Mesendoderm (in vitro differentiated cells): ENCODE results near the gene SPHK1.

Experiments
- DNase-seq: peaks from one replicate; pipeline ENCODE4 v3.0.0; 2013
- H2AK5ac ChIP-seq: 2 replicates; pipeline ENCODE4 v1.6.1; 2013; ENCODE audit warnings: low read length, inconsistent platforms
- H2BK120ac ChIP-seq: 2 replicates; pipeline ENCODE4 v1.6.1; 2013; ENCODE audit warnings: low read depth, mild to moderate bottlenecking, low read length, moderate library complexity, mixed read lengths
- H2BK15ac ChIP-seq: replicated peaks from 2 replicates; pipeline ENCODE4 v1.6.1; 2013; ENCODE audit warnings: low read depth, mild to moderate bottlenecking, moderate library complexity
- H2BK5ac ChIP-seq: 2 replicates; pipeline ENCODE4 v1.6.1; 2013; ENCODE audit warnings: low read length, inconsistent platforms
- H3K18ac ChIP-seq: 2 replicates; pipeline ENCODE4 v1.6.1; 2013; ENCODE audit warnings: mild to moderate bottlenecking, low read length, mixed read lengths
- H3K23ac ChIP-seq: one replicate; pipeline ENCODE4 v1.6.1; 2013; ENCODE audit warnings: low read length
- H3K27ac ChIP-seq: 2 replicates; pipeline ENCODE4 v1.5.1; 2013; ENCODE audit warnings: low read depth, mild to moderate bottlenecking, inconsistent platforms, low read length, moderate library complexity
- H3K27me3 ChIP-seq: 2 replicates; pipeline ENCODE4 v1.6.1; 2013; ENCODE audit warnings: low read length, control low read depth, mild to moderate bottlenecking, inconsistent platforms; ENCODE audit not compliant: insufficient read depth, poor library complexity
- H3K36me3 ChIP-seq: 2 replicates; pipeline ENCODE4 v1.6.1; 2013; ENCODE audit warnings: low read length, inconsistent platforms; ENCODE audit not compliant: control insufficient read depth, insufficient read depth
- H3K4ac ChIP-seq: one replicate; pipeline ENCODE4 v1.6.1; 2013; ENCODE audit warnings: low read depth, mild to moderate bottlenecking, low read length, moderate library complexity
- H3K4me1 ChIP-seq: 2 replicates; pipeline ENCODE4 v1.6.1; 2013; ENCODE audit warnings: low read depth, low read length, inconsistent platforms; ENCODE audit not compliant: control insufficient read depth
- H3K4me2 ChIP-seq: 2 replicates; pipeline ENCODE4 v1.6.1; 2013; ENCODE audit warnings: low read length
- H3K4me3 ChIP-seq: 2 replicates; pipeline ENCODE4 v1.5.1; 2013; ENCODE audit warnings: mild to moderate bottlenecking, low read length
- H3K56ac ChIP-seq: one replicate; pipeline ENCODE4 v1.6.1; 2013; ENCODE audit warnings: low read length
- H3K79me1 ChIP-seq: 2 replicates; pipeline ENCODE4 v1.6.1; 2013; ENCODE audit warnings: low read length, inconsistent platforms
- H3K79me2 ChIP-seq: 2 replicates; pipeline ENCODE4 v1.6.1; 2013; ENCODE audit warnings: mild to moderate bottlenecking, low read length; ENCODE audit not compliant: control insufficient read depth, insufficient read depth
- H3K9ac ChIP-seq: 2 replicates; pipeline ENCODE4 v1.6.1; 2013; ENCODE audit warnings: low read length, inconsistent platforms
- H4K5ac ChIP-seq: one replicate; pipeline ENCODE4 v1.6.1; 2013; ENCODE audit warnings: low read length
- H4K8ac ChIP-seq: one replicate; pipeline ENCODE4 v1.6.1; 2013; ENCODE audit warnings: low read depth, mild to moderate bottlenecking, control low read depth, low read length, moderate library complexity
- WGBS: extraction: QIAGEN DNeasy Blood & Tissue Kit; methylation state at CpG from one replicate; pipeline ENCODE4 v1.1.7; 2013; ENCODE audit warnings: low lambda C conversion rate, missing lambda C conversion rate; ENCODE audit not compliant: insufficient coverage; ENCODE audit errors: extremely low coverage; 5-methylcytosine and 5-hydroxymethylcytosine counted together

SPHK1 gene

DNA sequence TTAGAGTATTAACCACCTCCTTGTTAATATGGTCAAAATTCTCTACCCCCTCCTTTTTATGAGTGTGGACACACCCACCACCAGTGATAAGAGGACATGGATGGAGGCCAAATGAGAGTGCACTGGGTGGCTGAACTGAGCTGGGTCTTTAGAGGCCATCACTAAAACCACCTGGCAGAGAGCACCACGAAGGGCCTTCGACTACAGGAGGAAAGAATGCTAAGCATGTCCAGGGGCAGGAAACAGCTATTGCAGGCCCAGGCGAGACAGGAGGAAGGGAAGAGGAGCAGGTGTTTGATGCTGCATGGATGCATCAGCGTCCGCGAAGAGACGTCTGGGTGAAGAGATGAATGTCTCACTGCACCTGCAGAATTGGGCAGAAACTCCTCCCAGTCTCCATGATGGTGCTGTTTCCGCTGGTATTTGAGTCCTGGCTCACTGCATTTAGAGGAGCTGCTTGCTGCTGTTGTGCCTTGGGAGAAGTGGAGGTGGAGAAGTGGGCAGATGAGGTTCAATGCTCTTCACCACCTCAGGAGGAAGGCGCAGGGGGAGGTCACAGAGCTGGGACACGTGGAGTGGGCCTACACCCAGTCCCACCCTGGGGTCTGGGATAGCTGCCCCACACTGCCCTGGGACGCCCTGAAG, 33.2 kb downstream of the SPHK1 start:
- no peak overlapping the region for H3K23ac ChIP-seq
- no peak overlapping the region for H3K56ac ChIP-seq
- no peak overlapping the region for H2BK15ac ChIP-seq
- peaks cover 41% of the 10 kb centered on the region for H3K79me1 ChIP-seq
- no peak overlapping the region for H2BK120ac ChIP-seq
- WGBS, result no CpG with 5 or more reads among the region's 11 CpGs
- H3K36me3 ChIP-seq, result peaks cover 2% of the 10 kb centered on the region
- no peak overlapping the region for H4K8ac ChIP-seq
- H3K4me3 ChIP-seq, result no peak overlapping the region
- no peak overlapping the region for H3K9ac ChIP-seq
- H2AK5ac ChIP-seq, result no peak overlapping the region
- DNase-seq, result peak; percentile 53
- H3K79me2 ChIP-seq, result peaks cover 55% of the 10 kb centered on the region
- H3K4me2 ChIP-seq, result no peak overlapping the region
- no peak overlapping the region for H3K18ac ChIP-seq
- H2BK5ac ChIP-seq, result no peak overlapping the region
- no peak overlapping the region for H3K4ac ChIP-seq
- peaks cover 9% of the 10 kb centered on the region for H3K4me1 ChIP-seq
- H4K5ac ChIP-seq, result no peak overlapping the region
- H3K27ac ChIP-seq, result no peak overlapping the region
- no peaks in the 10 kb centered on the region for H3K27me3 ChIP-seq

DNA sequence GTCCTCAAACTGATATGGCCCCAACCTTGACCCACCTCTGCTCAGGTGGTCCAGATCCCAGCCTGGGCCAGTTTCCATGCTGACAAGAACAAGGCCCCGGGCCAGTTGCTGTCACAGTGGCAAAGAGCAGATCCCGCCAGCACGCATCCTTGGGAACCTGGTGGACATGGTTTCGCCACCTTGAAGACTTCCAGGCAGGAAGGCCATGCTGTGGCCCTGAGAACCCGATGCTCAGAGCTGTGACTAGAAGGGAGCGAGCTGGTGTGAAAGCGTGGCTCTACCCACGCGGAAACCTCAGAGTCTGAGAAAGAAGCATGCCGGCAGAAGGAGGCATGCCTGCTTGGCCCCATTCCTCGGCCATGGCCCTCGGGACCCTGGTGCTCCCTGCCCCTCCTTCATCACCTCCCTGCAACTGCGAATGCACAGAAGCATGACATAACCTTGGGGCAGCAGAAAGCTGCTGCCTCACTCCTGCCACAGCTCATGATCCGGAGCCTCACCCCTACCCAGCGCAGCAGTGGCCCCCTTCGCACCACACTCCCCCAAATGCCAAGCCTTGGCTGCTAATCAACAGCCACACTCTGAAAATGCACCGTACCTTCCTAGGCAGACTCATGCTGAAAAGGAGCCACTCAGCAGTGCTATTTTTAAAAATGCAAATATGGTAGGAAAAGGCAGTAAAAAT, 35.3 kb downstream of the SPHK1 start:
- Histone ChIP-seq H3K27ac (no peak overlapping the region), H3K4me1 (peaks cover 5% of the 10 kb centered on the region), H3K4ac (no peak overlapping the region), H3K4me2 (no peak overlapping the region), H3K27me3 (no peaks in the 10 kb centered on the region), H2BK120ac (no peak overlapping the region), H3K56ac (no peak overlapping the region), H3K4me3 (no peak overlapping the region), H4K8ac (no peak overlapping the region), H3K18ac (no peak overlapping the region), H3K79me2 (peaks cover 56% of the 10 kb centered on the region), H4K5ac (no peak overlapping the region), H3K9ac (no peak overlapping the region), H3K36me3 (peaks cover 2% of the 10 kb centered on the region), H2AK5ac (no peak overlapping the region), H2BK15ac (no peak overlapping the region), H3K79me1 (peaks cover 40% of the 10 kb centered on the region), H3K23ac (no peak overlapping the region), H2BK5ac (no peak overlapping the region)
- WGBS, result no CpG with 5 or more reads among the region's 17 CpGs
- DNase-seq, result no peak

DNA sequence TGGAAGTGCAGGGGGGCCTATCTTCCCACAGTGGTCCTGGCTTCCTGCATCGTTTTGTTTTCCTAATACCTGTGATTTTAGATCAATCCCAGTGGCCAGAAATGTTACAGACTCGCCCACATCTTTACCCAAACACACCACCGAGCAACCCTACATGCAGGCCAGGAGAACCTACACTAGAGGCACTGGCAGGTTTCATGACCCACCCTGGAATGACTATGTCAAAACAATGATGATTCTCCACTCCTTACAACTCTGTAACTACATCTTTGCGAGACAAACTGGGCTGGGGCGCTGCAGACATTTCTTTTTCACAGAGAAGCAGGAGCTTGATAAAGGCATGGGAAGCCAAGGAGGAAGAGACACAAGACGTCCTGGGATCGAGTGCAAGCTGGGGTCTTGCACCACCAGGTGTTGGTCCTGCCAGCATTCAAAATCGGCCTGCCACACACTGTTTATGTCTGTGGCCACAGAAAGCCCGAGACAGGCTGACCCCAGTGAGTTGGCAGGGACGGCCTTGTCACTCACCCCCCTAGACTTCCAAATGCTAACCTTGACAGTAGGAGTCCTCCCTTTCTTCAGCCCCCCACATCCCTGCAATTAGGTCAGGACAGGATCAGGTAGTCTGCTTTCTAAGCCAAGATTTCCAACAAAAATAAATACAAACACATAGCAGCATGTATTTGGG, 36.1 kb downstream of the SPHK1 start:
- DNase-seq, result no peak
- H2BK15ac ChIP-seq, result no peak overlapping the region
- peaks cover 2% of the 10 kb centered on the region for H3K36me3 ChIP-seq
- no peak overlapping the region for H3K4ac ChIP-seq
- no peak overlapping the region for H3K23ac ChIP-seq
- H3K27me3 ChIP-seq, result no peaks in the 10 kb centered on the region
- no peak overlapping the region for H2BK120ac ChIP-seq
- H4K8ac ChIP-seq, result no peak overlapping the region
- no peak overlapping the region for H3K27ac ChIP-seq
- peak overlapping the region; percentile 3 for H3K56ac ChIP-seq
- H3K4me2 ChIP-seq, result no peak overlapping the region
- peaks cover 3% of the 10 kb centered on the region for H3K4me1 ChIP-seq
- no peak overlapping the region for H3K9ac ChIP-seq
- H4K5ac ChIP-seq, result no peak overlapping the region
- no peak overlapping the region for H2BK5ac ChIP-seq
- H3K4me3 ChIP-seq, result no peak overlapping the region
- WGBS, result no CpG with 5 or more reads among the region's 10 CpGs
- H3K18ac ChIP-seq, result no peak overlapping the region
- peaks cover 35% of the 10 kb centered on the region for H3K79me1 ChIP-seq
- no peak overlapping the region for H2AK5ac ChIP-seq
- H3K79me2 ChIP-seq, result peaks cover 52% of the 10 kb centered on the region

DNA sequence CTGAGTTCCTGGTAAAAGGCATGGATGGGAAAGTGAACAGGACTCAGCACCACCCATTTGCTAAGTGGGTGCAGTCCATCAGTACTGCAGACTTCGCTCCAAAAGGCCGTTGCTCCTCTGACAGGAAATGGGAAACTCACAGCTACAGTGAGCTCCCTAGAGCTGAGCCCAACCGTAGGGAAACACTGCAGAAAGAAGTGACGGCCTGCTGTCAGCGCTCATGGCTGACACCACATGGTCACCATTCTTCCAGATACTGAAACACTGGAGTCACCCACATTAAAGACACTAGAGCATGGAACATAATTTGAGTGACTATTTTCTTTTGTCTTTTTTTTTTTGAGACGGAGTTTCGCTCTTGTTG, 36.6 kb downstream of the SPHK1 start:
- H4K5ac ChIP-seq, result no peak overlapping the region
- H3K79me2 ChIP-seq, result peaks cover 52% of the 10 kb centered on the region
- no peak overlapping the region for H2BK120ac ChIP-seq
- WGBS, result no CpG with 5 or more reads among the region's 7 CpGs
- no peak overlapping the region for H3K9ac ChIP-seq
- H3K36me3 ChIP-seq, result peaks cover 2% of the 10 kb centered on the region
- peaks cover 3% of the 10 kb centered on the region for H3K4me1 ChIP-seq
- H3K79me1 ChIP-seq, result peaks cover 35% of the 10 kb centered on the region
- no peak overlapping the region for H2AK5ac ChIP-seq
- no peak overlapping the region for H4K8ac ChIP-seq
- no peak overlapping the region for H3K23ac ChIP-seq
- DNase-seq, result peak; percentile 63
- H3K4me2 ChIP-seq, result no peak overlapping the region
- no peak overlapping the region for H2BK5ac ChIP-seq
- H3K27ac ChIP-seq, result no peak overlapping the region
- H3K18ac ChIP-seq, result no peak overlapping the region
- no peak overlapping the region for H3K4ac ChIP-seq
- H3K27me3 ChIP-seq, result no peaks in the 10 kb centered on the region
- H3K56ac ChIP-seq, result peak overlapping the region; percentile 3
- H3K4me3 ChIP-seq, result no peak overlapping the region
- H2BK15ac ChIP-seq, result no peak overlapping the region

DNA sequence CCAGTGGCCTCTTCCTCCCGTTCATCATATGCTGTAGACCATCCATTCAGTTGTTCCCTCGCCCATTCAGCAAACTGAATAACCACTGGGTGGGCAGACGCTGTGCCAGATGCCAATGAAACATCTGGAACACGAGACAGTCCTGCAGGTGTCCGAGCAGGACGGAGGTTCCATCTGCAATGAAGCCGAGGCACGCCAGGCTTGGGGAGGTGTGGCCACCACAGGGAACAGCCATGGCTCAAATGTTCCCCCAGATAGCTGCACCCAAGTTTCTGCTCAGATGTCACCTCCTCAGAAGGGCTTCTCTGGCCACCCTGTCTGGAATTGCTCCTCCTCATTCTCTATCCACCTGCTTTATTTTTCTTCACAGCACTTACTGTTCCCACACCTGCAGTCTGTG, 38.0 kb downstream of the SPHK1 start:
- Histone ChIP-seq H2BK5ac (no peak overlapping the region), H3K9ac (no peak overlapping the region), H3K36me3 (peaks cover 2% of the 10 kb centered on the region), H3K4me1 (peaks cover 3% of the 10 kb centered on the region), H2AK5ac (no peak overlapping the region), H3K79me1 (peaks cover 33% of the 10 kb centered on the region), H3K18ac (no peak overlapping the region), H3K4ac (no peak overlapping the region), H4K8ac (no peak overlapping the region), H3K27ac (no peak overlapping the region), H3K4me3 (no peak overlapping the region), H3K27me3 (no peaks in the 10 kb centered on the region), H3K79me2 (peaks cover 48% of the 10 kb centered on the region), H3K23ac (no peak overlapping the region), H3K56ac (no peak overlapping the region), H3K4me2 (no peak overlapping the region), H2BK15ac (no peak overlapping the region), H2BK120ac (no peak overlapping the region), H4K5ac (no peak overlapping the region)
- WGBS, result no CpG with 5 or more reads among the region's 8 CpGs
- DNase-seq, result no peak
